NOMO-1 (cell line): ENCODE results near the gene MKNK2.

Experiments
- DNase-seq, 2 experiments: peaks; one replicate each; lab custom pipeline; 2025; ENCODE audit not compliant: unreplicated experiment in 2 of 2; lab: John Stamatoyannopoulos, UW

MKNK2 gene

DNA sequence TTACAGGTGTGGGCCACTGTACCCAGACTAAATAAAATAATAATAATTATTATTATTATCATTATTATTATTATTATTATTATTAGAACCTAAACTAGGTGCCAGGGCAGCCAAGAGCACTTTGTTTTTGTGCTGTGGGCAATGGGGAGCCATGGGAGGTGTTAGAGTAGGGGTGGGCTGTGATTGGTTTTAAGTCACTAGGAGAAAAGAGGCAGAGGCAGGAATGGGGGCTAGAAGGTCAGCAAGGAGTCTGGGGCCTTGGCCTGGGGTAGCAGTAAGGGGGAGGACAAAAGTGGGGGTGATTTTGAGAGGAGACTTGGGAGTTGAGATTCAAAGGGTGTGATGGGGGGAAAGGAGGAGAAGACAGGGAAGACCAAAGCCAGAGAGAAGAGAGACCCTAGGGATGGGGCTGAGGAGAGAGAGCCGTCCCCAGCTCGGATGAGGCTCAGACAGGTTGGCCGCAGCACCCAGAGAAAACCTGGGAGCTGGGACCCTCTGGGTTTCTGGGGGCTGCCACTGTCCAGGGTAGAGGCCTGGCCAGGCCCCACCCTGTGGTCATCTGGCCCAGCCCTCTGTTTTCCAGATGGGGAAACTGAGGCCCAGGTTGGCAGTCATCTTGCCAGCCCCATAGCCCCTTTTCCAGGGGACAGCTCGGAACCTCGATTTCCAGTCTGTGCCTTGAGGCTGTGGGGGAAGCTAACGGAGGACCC, 17.8 kb downstream of the MKNK2 start:
- no peak for DNase-seq

DNA sequence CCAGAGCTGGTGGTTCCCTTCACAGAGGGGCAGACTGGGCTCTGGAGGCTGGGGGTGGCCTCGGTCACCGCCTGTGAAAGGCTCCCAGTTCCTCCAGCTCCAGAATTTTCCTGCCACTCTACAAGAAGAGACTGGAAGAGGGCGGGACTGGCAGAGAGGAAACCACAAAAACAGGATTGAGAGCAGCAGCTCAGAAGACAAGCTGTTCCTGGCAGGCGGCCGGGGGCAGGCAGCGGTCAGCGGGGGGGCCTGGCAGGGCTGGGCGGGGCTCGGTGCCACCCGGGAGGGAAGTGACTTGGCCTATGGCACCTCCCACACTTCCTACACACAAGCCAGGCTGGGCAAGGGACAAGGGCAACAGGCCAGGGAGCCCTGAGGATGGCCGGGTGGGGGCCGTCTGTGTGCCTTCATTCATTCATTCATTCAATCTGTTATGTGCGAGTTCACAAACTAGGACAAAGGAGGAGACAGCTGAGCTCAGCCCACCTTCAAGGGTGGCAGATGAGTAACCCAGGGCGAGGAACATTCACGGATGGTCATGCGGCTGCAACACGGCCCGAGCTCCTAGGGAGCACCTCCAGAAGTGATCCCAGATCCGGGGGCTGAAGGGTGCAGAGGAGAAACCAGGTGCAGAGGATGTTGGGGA, 18.6 kb downstream of the MKNK2 start:
- peak; percentile 54 to 59 for DNase-seq

DNA sequence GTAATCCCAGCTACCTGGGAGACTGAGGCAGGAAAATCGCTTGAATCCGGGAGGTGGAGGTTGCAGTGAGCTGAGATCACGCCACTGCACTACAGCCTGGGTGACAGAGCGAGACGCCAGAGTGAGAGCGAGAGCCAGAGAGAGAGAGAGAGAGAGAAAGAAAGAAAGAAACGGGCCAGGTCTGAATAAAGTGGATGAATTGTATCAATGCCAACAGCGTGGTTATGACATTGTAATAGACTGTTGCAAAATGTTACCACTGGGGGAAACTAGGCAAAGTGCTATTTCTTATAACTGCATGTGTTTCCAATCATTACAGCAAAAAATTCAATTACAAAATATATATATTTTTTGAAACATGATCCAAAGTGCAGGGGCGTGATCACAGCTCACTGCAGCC, 23.7 kb downstream of the MKNK2 start:
- DNase-seq: peak in 1 of 2 experiments; percentile 24

DNA sequence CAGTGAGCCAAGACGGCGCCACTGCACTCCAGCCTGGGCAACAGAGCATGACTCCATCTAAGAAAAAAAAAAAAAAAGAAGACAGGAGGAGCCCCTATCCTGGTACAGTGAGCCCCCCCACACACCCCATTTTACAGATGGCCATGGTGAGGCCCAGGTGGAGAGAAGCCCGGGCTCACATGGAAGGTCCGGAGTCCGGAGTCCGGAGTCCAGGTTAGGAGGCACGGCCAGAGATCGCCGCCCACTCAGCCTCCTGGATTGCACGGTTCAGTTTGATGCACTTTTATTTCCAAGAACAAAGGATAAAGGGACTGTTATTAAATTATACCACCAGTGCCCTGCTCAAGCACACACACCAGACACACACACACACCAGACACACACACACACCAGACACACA, 24.3 kb downstream of the MKNK2 start:
- DNase-seq: no peak

DNA sequence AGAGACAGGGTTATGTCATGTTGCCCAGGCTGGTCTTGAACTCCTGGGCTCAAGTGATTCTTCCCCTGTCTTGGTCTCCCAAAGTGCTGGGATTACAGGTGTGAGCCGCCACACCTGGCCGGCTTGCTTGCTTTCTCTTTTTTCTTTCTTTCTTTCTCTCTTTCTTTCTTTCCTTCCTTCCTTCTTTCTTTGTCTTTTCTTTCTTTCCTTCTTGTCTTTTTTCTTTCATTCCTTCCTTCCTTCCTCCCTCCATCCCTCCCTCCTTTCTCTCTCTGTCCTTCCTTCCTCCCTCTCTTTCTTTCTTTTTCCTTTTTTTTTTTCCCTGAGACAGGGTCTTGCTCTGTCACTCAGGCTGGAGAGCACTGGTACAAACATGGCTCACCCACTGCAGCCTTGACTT, 28.8 kb downstream of the MKNK2 start:
- no peak for DNase-seq

DNA sequence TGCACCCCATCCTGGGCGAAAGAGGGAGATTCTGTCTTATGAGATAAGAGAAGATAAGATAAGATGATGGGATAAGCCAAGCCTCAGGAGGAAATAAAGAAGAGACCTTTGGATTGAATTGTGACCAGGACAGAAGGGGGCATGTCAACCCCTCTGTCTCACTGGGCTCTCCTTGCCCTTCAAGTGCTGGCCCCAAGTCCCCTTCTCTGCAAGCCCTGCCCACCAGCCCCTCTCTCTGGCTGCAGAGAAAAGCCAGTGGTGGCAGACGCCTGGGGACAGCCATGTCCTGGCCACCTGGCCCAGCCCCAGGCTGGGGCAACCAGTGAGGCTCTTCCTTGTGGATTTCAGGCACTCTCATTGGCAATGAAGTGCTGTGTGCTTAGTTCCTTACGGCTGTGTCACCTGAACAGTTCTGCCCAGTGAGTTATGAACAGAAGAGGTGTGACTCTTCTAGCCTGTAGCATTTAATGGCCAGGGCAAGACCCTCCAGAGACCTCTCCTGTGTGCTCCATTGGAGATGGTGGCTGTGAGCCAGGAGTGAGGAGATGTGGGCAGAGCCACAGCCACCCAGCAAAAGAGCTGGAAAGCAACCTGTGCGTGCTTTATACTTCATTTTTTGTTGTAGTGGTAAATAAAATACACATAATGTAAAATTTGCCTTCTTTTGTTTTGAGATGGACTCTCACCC, 29.4 kb downstream of the MKNK2 start:
- no peak for DNase-seq

DNA sequence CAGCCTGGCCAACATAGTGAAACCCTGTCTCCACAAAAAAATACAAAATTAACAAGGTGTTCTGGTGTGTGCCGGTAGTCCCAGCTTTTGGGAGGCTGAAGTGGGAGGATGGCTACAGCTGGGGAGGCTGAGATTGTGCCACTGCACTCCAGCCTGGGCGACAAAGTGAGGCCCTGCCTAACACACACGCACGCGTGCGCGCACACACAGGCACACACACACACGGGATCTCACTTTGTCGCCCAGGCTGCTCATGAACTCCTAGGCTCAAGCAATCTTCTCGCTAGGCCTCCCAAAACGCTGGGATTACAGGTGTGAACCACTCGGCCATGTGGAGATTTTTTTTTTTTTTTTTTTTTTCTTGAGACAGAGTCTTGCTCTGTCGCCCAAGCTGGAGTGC, 32.3 kb downstream of the MKNK2 start:
- DNase-seq: no peak

DNA sequence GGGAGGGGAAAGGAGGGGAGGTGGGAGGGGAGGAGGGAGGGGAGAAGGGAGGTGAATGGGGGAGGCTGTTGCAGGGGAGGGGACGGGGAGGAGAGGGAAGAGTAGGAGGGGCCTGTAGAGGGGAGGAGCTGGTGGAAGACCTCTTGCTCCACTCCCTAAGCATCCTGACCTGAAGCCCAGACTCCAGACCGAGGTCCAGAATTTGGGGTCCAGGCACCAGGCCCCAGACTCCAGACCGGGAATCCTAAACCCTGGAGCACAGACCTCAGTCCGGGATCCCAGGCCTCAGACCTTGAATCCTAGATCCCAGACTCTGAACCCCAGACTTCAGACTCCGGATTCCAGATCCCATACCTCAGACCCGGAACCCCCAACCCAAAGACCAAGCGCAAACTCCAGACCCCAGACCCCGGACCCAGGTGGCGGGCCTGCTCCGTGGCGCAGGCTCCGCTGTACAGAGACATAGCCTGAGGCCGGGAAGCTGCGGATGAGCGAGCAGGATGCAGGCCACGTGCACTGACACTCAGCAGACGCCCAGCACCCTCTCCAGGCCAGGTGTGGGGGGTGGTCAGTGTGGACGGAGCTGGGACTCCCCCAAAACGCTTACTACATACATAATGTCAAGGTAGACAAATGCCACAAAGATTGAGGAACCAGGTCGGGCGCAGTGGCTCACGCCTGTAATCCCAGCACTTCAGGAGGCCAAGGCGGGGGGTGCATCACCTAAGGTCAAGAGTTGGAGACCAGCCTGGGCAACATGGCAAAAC, 34.8 kb downstream of the MKNK2 start:
- peak; percentile 55 to 65 for DNase-seq

DNA sequence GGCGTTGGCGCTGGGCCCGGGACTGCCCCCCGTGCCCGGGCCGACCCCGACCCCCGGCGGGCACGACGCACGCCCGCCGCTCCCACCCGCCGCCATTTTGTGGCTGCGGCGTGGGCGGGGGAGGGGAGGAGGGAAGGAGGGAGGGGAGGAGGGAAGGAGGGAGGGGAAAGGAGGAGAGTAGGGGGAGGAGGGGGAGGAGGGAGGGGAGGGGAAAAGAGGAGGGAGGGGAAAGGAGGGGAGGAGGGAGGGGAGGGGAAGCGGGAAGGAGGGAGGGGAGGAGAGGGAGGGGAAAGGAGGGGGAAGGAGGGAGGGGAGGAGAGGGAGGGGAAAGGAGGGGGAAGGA, 35.5 kb downstream of the MKNK2 start, which contains the start of gene BTBD2:
Gene BTBD2, minus strand, starts transcription at position 107 of the 343 bp plus-strand sequence. Its CDS starts 11 bp downstream, at position 96.
- DNase-seq: peak; percentile 12 to 46

DNA sequence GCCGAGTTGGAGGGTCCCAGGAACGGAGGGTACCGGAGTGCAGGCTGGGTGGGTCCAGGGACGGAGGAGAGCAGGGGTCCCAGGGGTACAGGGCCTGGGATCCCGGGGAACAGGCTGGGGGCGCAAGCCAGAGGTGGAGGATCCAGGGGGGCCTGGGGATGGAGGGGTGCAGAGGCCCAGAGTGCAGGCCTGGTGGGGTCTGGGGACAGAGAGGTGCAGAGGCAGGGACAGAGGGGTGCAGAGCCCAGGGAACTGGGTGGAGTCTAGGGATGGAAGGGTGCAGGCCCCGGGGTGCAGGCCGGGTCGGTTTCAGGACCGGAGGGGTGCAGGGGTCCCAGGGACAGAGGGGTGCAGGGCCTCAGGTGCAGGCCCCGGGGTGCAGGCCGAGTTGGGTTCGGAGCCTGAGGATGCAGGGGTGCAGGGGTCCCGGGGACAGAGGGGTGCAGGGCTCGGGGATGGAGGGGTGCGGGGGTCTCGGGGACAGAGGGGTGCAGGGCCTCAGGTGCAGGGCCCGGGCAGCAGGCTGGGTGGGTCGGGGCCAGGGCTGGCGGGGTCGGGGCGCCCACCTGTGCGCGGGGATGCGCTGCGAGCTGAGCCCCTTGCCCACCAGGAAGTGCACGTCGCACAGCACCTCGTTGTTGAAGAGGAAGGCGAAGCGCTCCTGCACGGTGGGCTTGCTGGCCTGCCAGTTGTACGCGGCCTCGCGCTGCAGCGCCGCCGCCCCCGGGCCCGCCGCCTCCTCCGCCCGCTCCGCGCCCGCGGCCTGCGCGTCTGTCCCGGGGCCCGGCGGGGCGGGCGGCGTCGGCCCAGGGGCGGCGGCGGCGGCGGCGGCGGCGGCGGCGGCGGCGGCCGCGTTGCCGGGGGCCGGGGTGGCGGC, 36.1 kb downstream of the MKNK2 start:
- DNase-seq: peak in 1 of 2 experiments; percentile 22

DNA sequence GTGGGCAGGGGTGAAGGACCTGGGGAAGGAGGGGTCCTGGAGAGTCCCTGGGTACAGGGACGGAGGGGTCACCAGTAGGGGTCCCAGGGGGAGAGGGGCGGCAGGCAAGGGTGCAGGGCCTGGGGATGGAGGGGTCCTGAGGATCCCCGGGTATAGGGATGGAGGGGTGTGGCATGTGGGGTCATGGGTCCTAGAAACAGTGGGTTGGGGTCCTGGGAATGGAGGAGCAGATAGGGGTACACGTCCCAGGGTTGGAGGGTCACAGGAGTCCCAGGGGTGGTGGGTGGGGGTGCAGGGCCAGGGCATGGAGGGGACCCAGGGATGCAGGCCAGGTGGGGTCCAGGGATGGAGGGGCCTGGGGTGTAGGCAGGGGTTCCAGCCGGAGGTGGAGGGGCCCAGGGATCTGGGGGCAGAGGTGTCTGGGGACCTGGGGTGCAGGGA, 36.9 kb downstream of the MKNK2 start:
- DNase-seq: no peak

DNA sequence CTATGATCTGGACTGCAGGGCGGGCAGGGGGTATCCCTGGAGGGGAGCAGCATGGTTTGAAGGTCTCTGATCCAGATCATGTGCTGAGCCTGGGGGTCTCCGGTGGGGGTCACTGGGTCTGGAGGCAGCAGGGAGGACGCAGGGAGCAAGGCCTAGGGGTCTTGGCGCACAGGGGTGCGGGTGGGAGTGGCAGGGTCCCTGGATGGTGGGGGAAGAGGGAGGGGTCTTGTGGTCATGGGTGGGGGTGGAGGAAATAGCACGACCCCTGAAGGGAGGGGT, 37.4 kb downstream of the MKNK2 start:
- no peak for DNase-seq

DNA sequence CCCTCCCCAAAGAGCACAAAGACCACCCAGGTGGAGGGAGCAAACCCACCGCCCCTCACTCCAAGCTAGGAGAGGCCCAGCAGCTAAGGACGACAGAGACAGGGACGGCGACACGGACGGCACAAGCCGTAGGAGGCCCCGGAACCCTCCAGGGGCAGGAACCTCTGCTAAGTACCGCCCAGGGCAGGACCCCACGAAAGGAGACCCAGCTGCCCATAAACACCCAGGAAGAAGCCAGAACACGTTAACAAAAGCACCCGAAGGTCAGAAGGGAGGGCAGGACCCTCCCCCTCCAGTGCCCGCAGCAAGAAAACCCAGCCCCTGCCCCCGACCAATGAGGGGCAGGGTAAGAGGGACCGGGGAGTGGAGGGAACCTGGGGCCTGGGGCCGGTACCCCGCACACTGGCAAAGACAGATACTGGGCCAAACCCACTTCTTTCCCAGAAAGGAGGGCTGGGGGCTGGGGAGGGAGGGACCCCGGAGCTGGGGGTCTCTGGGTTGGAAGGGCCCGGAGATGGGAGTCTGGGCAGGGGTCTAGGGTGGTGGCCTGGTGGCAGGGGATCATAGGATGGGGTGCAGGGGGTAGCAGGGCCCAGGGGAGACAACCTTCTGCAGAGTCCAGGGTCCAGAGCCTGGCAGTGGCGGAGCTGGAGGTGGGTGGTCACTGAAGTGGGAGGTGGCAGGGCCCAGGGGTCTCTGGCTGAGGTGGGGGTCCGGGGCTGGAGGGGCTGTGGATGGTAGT, 37.9 kb downstream of the MKNK2 start:
- no peak for DNase-seq

DNA sequence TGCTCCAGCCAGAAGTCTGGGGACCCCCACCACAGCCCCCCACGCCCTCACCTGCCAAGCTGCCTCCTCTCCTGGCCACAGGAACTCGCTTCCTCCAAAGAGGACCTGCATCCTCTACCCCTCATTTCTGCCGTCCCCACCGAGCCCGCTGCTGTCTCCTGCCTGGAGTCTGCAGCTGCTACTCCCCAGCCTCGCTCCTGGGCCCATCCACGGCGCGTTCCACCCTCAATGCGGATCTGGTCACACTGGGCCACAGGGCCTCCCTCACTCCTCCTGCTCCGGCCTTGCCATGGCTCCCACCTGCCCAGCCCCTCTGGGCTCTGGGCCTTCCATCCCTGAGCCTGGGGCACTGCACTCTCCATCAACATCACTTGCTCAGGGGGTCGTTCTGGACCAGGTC, 39.9 kb downstream of the MKNK2 start:
- no peak for DNase-seq

DNA sequence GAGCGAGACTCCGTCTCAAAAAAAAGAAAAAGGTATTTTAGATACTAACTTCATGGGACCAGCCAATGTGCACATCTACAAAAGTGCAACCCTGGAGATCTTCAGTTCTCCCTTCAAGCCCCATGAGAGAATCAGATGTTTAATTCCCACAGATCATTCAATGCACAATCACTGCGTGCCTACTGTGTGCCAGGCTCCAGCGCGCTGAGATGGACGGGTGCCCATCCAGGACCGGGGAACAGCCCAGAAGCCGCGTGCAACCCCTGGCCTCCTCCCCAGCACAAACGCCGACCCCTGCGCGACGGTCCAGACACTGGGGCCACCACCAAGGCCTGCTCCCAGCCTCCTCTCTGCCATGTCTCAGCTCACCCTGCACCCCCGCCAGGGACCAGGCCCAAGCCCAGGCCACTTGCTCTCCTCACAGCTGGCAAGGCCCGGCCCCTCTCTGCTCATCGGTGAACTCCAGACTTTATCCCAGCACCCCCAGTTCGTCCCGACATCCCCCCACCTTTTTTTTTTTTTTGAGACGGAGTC, 40.8 kb downstream of the MKNK2 start:
- no peak for DNase-seq

DNA sequence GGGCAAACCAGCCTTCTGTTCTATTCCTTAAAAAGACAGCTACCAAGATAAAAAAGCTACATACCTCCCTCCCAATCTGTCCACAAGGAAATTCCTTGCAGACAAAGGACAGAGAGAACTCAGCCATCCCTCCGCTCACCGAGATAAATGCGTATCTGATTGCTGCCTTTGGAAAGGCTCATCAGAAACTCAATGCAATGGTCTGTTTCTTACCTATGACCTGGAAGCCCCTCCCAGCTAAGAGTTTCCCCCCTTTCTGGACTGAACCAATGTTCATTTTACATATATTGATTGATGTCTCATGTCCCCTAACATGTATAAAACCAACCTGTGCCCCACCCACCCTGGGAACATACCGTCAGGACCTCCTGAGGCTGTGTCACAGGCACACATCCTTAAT, 47.2 kb downstream of the MKNK2 start:
- DNase-seq: no peak

DNA sequence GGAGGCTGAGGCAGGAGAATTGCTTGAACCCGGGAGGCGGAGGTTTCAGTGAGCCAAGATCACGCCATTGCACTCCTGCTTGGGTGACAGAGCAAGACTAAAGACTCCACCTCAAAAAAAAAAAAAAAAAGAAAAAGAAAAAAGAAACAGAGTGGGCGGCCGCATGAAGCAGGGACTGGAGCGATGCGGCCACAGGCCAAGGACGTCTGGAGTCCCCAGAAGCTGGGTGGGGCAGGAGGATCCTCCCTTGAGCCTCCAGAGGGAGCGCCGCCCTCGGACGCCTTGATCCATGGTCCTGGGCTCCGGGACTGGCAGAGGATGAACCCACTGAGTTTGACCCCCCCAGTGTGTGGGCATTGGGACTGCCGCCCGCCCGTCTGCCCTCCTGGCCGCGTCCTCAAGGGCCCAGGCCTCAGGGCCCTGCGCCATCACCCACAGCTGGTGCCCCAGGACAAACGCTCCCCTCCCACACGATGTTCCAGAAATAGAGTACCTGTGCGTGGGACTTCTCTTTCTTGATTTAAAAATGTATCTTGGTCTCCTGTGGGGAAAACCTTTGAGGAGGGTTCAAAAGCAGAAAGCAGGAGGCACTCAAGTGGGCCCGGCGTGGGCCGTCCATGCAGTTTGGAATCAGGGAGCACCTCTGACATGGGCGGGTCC, 51.1 kb downstream of the MKNK2 start:
- DNase-seq: no peak

DNA sequence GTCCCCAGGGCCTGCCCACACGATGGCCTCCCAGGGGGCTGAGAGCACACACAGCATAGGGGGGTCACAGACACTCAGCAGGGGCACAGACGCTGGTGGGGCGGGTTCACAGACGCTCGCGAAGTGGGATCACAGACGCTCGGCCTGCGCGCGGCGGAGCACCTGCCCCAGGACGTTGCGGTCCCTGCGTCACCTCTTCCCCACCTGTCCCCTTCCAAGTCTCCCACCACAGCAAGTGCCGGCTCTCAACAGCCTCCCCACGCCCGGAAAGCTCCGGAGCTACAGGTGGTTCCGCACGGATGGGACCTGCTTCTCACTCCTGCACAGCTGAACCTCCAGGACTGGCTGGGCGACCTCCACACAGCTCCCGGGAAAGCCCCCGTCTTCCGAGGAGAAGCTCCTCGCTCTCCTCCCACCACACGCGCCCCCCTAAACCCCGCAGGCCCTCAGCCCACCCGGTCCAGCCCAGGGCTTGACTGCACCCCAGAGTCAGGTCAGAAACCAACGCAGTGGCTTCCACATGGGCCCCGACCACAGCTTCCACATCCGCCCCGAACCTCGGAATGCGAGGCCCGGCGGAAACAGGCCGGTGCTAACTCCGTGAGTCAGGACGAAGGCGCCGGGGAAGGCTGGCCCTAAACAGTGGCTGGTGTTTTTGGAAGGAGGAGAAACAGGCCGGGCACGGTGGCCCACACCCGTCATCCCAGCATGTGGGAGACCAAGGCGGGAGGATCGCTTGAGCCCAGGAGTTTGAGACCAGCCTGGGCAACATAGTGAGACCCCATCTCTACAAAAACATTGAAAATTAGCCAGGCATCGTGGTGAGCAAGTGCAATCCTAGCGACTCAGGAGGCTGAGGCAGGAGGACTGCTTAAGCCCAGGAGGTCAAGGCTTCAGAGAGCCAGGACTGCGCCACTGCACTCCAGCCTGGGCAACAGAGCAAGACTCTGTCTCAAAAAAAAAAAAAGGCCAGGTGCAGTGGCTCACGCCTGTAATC, 52.0 kb downstream of the MKNK2 start:
- DNase-seq: no peak
